Glomerular visceral epithelial cell (primary cell): Measurements from ENCODE around the gene ITGAL.
A peak's percentile ranks its signal among the peaks of the same experiment; 100 is the strongest.

Source experiments
- DNase-seq: peaks from one replicate; pipeline ENCODE4 v3.0.0-alpha.2; 2016; ENCODE audit errors: extremely low spot score

ITGAL gene

GRCh38 chr16:30541502-30542329, 69.2 kb downstream of the ITGAL start:
- DNase-seq = peak; percentile 43

- DNase-seq = no peak
These were observed 70.5 kb downstream of the ITGAL start for GRCh38 chr16:30543067-30543466.

- no peak for DNase-seq
These were observed 73.6 kb downstream of the ITGAL start for GRCh38 chr16:30546115-30546514.

GRCh38 chr16:30548416-30549253, 76.1 kb downstream of the ITGAL start:
- no peak for DNase-seq

GRCh38 chr16:30551781-30552180, 79.2 kb downstream of the ITGAL start:
- DNase-seq = no peak

GRCh38 chr16:30552956-30553355, 80.4 kb downstream of the ITGAL start:
- no peak for DNase-seq

GRCh38 chr16:30553393-30553899, 80.9 kb downstream of the ITGAL start:
- DNase-seq = no peak

GRCh38 chr16:30554557-30555314, 82.2 kb downstream of the ITGAL start:
- no peak for DNase-seq

GRCh38 chr16:30555315-30556124, 83.0 kb downstream of the ITGAL start:
- DNase-seq = no peak

- DNase-seq = no peak
These were observed 83.6 kb downstream of the ITGAL start for GRCh38 chr16:30556125-30556473.

GRCh38 chr16:30557707-30557956, 85.1 kb downstream of the ITGAL start:
- no peak for DNase-seq

GRCh38 chr16:30557957-30558788, 85.6 kb downstream of the ITGAL start, which contains the start of gene ZNF764:
Gene ZNF764 (minus strand): TSS chr16:30558374. CDS start chr16:30558182, 192 bp downstream.
- peak; percentile 96 for DNase-seq

GRCh38 chr16:30558789-30559377, 86.3 kb downstream of the ITGAL start:
- no peak for DNase-seq

- DNase-seq = no peak
These were observed 87.1 kb downstream of the ITGAL start for GRCh38 chr16:30559690-30560089.

GRCh38 chr16:30561089-30561816, 88.7 kb downstream of the ITGAL start:
- no peak for DNase-seq

GRCh38 chr16:30562021-30562420, 89.5 kb downstream of the ITGAL start:
- DNase-seq = no peak

GRCh38 chr16:30565526-30565925, 93.0 kb downstream of the ITGAL start:
- DNase-seq = no peak

GRCh38 chr16:30565984-30566383, 93.4 kb downstream of the ITGAL start:
- DNase-seq = no peak

- no peak for DNase-seq
These were observed 94.0 kb downstream of the ITGAL start for GRCh38 chr16:30566531-30566930.
